ENCODE measurements around the gene FKBP1A. TPM values are rescaled to one million over a fixed set of nuclear protein-coding genes. Genes with fewer than 3 reads are reported as not detected.

Gene FKBP1A
- total RNA-seq, 1 donor from 2014 or later, result 183 TPM

DNA sequence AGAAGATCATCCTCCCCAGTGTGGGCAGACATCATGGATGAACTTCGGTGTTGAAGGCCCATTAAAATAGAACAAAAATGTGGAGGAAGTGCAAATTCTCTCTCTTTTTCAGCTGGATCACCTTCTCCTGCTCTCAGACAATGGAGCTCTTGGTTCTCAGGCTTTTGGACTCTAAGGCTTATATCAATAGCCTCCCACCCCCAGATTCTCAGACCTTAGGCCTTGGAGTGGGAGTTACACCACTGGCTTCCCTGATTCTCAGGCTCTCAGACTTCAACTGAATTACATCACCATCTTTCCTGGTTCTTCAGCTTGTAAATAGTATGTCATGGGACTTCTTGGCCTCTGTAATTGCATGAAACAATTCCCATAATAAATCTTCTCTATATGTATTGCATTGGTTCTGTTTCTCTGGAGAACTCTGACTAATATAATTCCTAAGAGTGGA, 37.2 kb upstream of the FKBP1A start:
- peaks cover 3% of the 10 kb centered on the region for H3K4me1 Mint-ChIP-seq (ENCODE audit: low read depth)
- no peaks in the 10 kb centered on the region for H3K27me3 Mint-ChIP-seq (ENCODE audit: low read depth)
- H3K27ac Mint-ChIP-seq (ENCODE audit: unreplicated experiment), result peak overlapping the region; percentile 22
- TF ChIP-seq, protein P1, sequence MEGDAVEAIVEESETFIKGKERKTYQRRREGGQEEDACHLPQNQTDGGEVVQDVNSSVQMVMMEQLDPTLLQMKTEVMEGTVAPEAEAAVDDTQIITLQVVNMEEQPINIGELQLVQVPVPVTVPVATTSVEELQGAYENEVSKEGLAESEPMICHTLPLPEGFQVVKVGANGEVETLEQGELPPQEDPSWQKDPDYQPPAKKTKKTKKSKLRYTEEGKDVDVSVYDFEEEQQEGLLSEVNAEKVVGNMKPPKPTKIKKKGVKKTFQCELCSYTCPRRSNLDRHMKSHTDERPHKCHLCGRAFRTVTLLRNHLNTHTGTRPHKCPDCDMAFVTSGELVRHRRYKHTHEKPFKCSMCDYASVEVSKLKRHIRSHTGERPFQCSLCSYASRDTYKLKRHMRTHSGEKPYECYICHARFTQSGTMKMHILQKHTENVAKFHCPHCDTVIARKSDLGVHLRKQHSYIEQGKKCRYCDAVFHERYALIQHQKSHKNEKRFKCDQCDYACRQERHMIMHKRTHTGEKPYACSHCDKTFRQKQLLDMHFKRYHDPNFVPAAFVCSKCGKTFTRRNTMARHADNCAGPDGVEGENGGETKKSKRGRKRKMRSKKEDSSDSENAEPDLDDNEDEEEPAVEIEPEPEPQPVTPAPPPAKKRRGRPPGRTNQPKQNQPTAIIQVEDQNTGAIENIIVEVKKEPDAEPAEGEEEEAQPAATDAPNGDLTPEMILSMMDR (IDR thresholded peaks at IDR 0.05), result no peak
- no peak overlapping the region for H3K4me3 Mint-ChIP-seq (ENCODE audit: unreplicated experiment)
- DNase-seq (ENCODE audit: low spot score), result no peak
- peaks cover 7% of the 10 kb centered on the region for H3K36me3 Mint-ChIP-seq (ENCODE audit: low read depth)
- H3K9me3 Mint-ChIP-seq (ENCODE audit: low read depth), result no peaks in the 10 kb centered on the region

DNA sequence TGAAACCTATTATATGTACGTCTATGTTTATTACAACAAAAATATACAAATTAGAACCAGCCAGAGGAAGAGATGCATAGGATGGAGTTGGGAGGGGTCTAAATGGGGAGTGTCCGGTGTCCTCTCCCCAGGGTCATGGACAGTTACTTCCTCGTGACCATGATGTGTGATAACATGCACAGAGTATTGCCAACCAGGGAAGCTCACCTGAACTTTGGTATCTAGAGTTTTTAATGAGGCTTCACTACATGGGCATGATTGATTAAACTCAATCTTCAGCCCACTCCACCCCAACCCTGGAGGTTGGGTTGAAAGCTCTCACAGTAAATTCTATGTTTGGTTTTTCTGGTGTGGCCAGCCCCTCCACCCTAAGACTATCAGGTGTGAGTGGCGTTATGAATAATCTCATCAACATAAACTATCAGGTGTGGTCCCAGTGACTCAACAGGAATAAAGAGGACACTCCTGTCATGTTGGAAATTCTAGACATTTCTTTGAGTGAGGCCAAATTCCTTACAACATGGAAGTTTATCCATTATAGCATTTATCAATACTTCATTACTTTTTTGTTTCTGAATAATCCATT, 36.4 kb upstream of the FKBP1A start:
- H3K27me3 Mint-ChIP-seq (ENCODE audit: low read depth), result no peaks in the 10 kb centered on the region
- peaks cover 3% of the 10 kb centered on the region for H3K4me1 Mint-ChIP-seq (ENCODE audit: low read depth)
- DNase-seq (ENCODE audit: low spot score), result no peak
- H3K36me3 Mint-ChIP-seq (ENCODE audit: low read depth), result peaks cover 3% of the 10 kb centered on the region
- TF ChIP-seq, protein P1 (IDR thresholded peaks at IDR 0.05), result no peak
- H3K4me3 Mint-ChIP-seq (ENCODE audit: unreplicated experiment), result no peak overlapping the region
- H3K9me3 Mint-ChIP-seq (ENCODE audit: low read depth), result no peaks in the 10 kb centered on the region
- no peak overlapping the region for H3K27ac Mint-ChIP-seq (ENCODE audit: unreplicated experiment)

DNA sequence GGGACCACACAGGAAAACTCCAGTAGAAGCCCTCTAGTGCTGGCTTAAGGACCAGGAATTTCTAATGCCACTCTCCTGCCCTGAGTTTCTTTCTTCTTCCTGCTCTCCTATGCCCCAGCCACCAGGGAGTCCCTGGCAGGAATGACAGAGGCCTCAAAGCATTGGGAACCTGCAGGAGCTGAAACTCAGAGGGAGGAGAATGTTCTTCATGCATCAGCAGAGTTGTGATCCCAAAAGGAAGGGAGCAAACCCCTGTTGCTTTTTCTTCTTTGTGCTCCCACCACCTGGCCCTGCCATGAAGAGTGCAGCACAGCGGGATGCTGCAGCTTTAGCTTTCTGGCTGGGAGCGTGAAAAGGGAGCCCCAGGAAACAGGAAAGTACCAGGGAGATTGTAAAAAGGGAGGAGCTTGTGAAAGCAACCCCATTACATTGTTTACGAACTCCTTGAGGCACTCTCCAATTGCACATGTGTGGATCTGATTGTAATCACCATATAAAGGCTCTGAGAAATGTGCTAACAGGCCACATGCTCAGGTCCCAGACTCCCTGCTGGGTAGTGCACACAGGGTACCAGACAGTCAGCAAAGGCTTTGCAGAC, 34.7 kb upstream of the FKBP1A start:
- Mint-ChIP-seq H3K4me1 (ENCODE audit: low read depth) (peaks cover 3% of the 10 kb centered on the region), H3K27ac (ENCODE audit: unreplicated experiment) (no peak overlapping the region), H3K27me3 (ENCODE audit: low read depth) (no peaks in the 10 kb centered on the region), H3K9me3 (ENCODE audit: low read depth) (no peaks in the 10 kb centered on the region), H3K4me3 (ENCODE audit: unreplicated experiment) (no peak overlapping the region), H3K36me3 (ENCODE audit: low read depth) (no peaks in the 10 kb centered on the region)
- TF ChIP-seq, protein P1 (IDR thresholded peaks at IDR 0.05), result peak; percentile 17
- DNase-seq (ENCODE audit: low spot score), result no peak

DNA sequence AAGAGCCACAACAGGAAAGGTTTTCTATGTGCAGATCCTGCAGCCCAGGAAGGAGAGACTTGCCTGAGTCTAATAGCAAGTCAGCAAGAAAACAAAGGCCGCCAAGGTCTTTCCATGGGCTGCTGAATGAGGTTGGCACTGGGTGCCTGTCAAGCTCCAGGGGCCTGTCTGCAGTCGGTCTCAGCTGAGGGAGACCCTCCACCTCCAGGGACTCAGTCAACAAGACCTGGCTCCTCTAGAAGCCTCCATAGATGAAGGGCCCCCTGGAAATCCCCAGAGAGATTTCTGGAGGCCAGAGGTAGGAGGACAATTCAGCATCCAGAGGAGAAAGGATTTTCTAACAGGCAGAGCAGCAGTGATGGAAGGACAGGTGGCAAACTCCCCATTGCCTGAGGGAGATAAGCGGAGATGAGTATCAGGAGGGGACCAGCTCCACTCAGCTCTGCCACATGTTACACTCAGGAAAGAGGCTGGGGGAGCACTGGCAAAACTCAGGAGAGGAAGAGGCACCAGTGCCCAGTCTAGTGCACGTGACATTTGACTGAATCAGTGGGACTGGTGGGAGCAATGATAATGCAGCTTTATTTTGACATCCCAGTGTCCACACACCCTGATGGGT, 33.5 kb upstream of the FKBP1A start:
- no peaks in the 10 kb centered on the region for H3K9me3 Mint-ChIP-seq (ENCODE audit: low read depth)
- no peak overlapping the region for H3K4me3 Mint-ChIP-seq (ENCODE audit: unreplicated experiment)
- H3K4me1 Mint-ChIP-seq (ENCODE audit: low read depth), result peaks cover 3% of the 10 kb centered on the region
- H3K36me3 Mint-ChIP-seq (ENCODE audit: low read depth), result no peaks in the 10 kb centered on the region
- TF ChIP-seq, protein P1 (IDR thresholded peaks at IDR 0.05), result no peak
- no peak for DNase-seq (ENCODE audit: low spot score)
- H3K27me3 Mint-ChIP-seq (ENCODE audit: low read depth), result no peaks in the 10 kb centered on the region
- no peak overlapping the region for H3K27ac Mint-ChIP-seq (ENCODE audit: unreplicated experiment)

DNA sequence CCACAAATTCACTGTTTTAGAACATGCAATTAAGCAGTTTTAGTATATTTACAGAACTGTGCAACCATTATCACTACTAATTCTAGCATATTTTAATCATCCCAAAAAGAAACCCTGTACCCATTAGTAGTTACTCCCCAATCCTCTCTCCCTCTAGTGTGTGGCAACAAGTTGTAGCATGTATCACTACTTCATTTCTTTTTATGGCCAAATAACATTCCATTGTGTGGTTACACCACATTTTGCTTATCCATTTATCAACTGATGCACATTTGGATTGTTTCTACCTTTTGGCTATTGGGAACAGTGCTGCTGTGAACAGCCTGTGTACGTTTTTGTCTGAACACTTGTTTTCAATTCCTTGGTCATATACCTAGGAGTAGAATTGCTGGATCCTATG, 31.5 kb upstream of the FKBP1A start:
- peaks cover 12% of the 10 kb centered on the region for H3K9me3 Mint-ChIP-seq (ENCODE audit: low read depth)
- no peaks in the 10 kb centered on the region for H3K36me3 Mint-ChIP-seq (ENCODE audit: low read depth)
- no peak overlapping the region for H3K27ac Mint-ChIP-seq (ENCODE audit: unreplicated experiment)
- H3K27me3 Mint-ChIP-seq (ENCODE audit: low read depth), result no peaks in the 10 kb centered on the region
- DNase-seq (ENCODE audit: low spot score), result no peak
- H3K4me3 Mint-ChIP-seq (ENCODE audit: unreplicated experiment), result no peak overlapping the region
- H3K4me1 Mint-ChIP-seq (ENCODE audit: low read depth), result peaks cover 3% of the 10 kb centered on the region
- TF ChIP-seq, protein P1 (IDR thresholded peaks at IDR 0.05), result no peak
